ACC112 (cell line): ENCODE results near the gene CIC.

Experiments used
- H2AFZ ChIP-seq: fragments of 200-600 bp; sonication (generic); one replicate; pipeline ENCODE4 v1.6.0; 2017; ENCODE audit warnings: antibody characterized with exemption, low read length; ENCODE audit not compliant: unreplicated experiment
- H3K27ac ChIP-seq: fragments of 200-600 bp; sonication (generic); 2 replicates; pipeline ENCODE4 v1.5.1; 2014; ENCODE audit warnings: low read depth, mild to moderate bottlenecking, antibody characterized with exemption, low read length, moderate library complexity
- H3K27me3 ChIP-seq: fragments of 200-600 bp; sonication (generic); 2 replicates; pipeline ENCODE4 v1.6.1; 2014; ENCODE audit warnings: mild to moderate bottlenecking, antibody characterized with exemption, low read length, moderate library complexity, mixed read lengths; ENCODE audit not compliant: insufficient read depth
- H3K36me3 ChIP-seq: fragments of 200-600 bp; sonication (generic); 2 replicates; pipeline ENCODE4 v1.6.1; 2016; ENCODE audit warnings: mild to moderate bottlenecking, antibody characterized with exemption, low read length, moderate library complexity, mixed read lengths; ENCODE audit not compliant: insufficient read depth
- H3K4me1 ChIP-seq: fragments of 200-600 bp; sonication (generic); one replicate; pipeline ENCODE4 v1.6.1; 2016; ENCODE audit warnings: low read length, mixed read lengths; ENCODE audit not compliant: insufficient read depth, unreplicated experiment, control insufficient read depth
- H3K4me3 ChIP-seq: fragments of 200-600 bp; sonication (generic); 2 replicates; pipeline ENCODE4 v1.5.1; 2014; ENCODE audit warnings: mild to moderate bottlenecking, low read depth, low read length
- H3K79me2 ChIP-seq: fragments of 200-600 bp; sonication (generic); one replicate; pipeline ENCODE4 v1.6.0; 2016; ENCODE audit warnings: low read length; ENCODE audit not compliant: control insufficient read depth, unreplicated experiment, insufficient read depth

The CIC gene

DNA sequence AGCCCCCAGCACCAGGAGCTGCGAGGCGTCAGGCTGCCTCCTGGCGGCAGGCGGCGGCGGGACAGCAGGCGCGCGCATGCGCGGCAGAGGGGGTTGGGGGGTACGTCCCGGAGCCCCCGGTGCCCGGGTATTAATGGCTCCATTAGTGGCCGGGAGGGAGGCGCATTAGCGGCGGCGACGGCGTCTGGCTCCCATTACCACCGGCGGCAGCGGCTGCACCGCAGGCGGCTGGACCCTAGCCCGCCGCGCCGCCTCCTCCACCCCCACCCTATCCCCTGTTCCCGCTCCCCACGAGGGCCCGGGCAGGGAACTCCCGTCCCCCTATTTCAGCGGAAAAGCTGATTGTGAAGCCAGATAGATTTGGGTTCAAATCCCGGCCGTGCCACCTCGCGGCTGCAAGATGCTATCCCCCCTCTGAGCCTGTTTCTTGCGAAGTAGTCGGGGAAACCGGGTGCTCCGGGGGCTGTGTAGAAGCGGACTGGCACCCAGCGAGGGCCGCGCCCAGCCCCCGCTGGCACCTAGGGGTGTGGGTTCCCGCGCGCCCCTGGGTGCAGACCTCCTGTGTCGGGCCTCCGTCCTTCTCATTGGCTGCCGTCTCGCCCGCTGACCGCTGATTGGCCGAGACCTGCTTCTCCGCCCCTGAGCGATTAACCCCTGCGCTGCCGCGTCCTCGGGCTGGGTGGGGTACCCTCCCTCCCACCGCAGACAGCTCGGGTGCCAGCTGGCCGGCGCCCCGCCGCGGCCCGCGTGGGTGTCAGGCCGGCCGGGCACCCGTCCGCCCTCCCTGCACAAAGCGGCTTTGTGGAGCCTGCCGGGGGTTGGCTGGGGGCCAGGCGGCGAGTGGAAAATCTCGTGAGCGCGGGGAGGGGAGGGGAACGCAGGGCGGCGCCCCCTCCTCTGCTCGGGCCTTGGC, 11.1 kb downstream of the CIC start:
- peaks cover 32% of the 10 kb centered on the region for H3K4me1 ChIP-seq
- no peaks in the 10 kb centered on the region for H3K36me3 ChIP-seq
- no peaks in the 10 kb centered on the region for H3K27me3 ChIP-seq
- H3K27ac ChIP-seq: peak overlapping the region; percentile 61
- H2AFZ ChIP-seq: no peak overlapping the region
- peaks cover 20% of the 10 kb centered on the region for H3K79me2 ChIP-seq
- H3K4me3 ChIP-seq: peak overlapping the region; percentile 93

- Histone ChIP-seq H3K79me2 (peaks cover 18% of the 10 kb centered on the region), H2AFZ (no peak overlapping the region), H3K36me3 (no peaks in the 10 kb centered on the region), H3K27me3 (no peaks in the 10 kb centered on the region), H3K4me1 (peaks cover 39% of the 10 kb centered on the region), H3K27ac (peak overlapping the region; percentile 61), H3K4me3 (peak overlapping the region; percentile 93)
Observed at GRCh38 chr19:42280815-42281145, 11.7 kb downstream of the CIC start.

- Histone ChIP-seq H3K27ac (peak overlapping the region; percentile 74), H2AFZ (no peak overlapping the region), H3K79me2 (peaks cover 16% of the 10 kb centered on the region), H3K27me3 (no peaks in the 10 kb centered on the region), H3K4me3 (peak overlapping the region; percentile 93), H3K4me1 (peaks cover 44% of the 10 kb centered on the region), H3K36me3 (no peaks in the 10 kb centered on the region)
Observed at GRCh38 chr19:42281146-42281826, 12.2 kb downstream of the CIC start.

GRCh38 chr19:42281827-42282762, 13.0 kb downstream of the CIC start:
- peak overlapping the region; percentile 93 for H3K4me3 ChIP-seq
- 0 out of 2 replicates have a peak, but pooled peaks cover 2% of the 10 kb centered on the region for H3K36me3 ChIP-seq
- H3K4me1 ChIP-seq: peaks cover 45% of the 10 kb centered on the region
- peak overlapping the region; percentile 74 for H3K27ac ChIP-seq
- H2AFZ ChIP-seq: no peak overlapping the region
- H3K79me2 ChIP-seq: peaks cover 17% of the 10 kb centered on the region
- H3K27me3 ChIP-seq: no peaks in the 10 kb centered on the region

GRCh38 chr19:42282819-42283187, 13.8 kb downstream of the CIC start:
- Histone ChIP-seq H2AFZ (no peak overlapping the region), H3K4me1 (peaks cover 45% of the 10 kb centered on the region), H3K79me2 (peaks cover 17% of the 10 kb centered on the region), H3K4me3 (peak overlapping the region; percentile 93; the same call in 1 of the 2 replicates), H3K27me3 (no peaks in the 10 kb centered on the region), H3K27ac (peak overlapping the region; percentile 74), H3K36me3 (0 out of 2 replicates have a peak, but pooled peaks cover 5% of the 10 kb centered on the region)

DNA sequence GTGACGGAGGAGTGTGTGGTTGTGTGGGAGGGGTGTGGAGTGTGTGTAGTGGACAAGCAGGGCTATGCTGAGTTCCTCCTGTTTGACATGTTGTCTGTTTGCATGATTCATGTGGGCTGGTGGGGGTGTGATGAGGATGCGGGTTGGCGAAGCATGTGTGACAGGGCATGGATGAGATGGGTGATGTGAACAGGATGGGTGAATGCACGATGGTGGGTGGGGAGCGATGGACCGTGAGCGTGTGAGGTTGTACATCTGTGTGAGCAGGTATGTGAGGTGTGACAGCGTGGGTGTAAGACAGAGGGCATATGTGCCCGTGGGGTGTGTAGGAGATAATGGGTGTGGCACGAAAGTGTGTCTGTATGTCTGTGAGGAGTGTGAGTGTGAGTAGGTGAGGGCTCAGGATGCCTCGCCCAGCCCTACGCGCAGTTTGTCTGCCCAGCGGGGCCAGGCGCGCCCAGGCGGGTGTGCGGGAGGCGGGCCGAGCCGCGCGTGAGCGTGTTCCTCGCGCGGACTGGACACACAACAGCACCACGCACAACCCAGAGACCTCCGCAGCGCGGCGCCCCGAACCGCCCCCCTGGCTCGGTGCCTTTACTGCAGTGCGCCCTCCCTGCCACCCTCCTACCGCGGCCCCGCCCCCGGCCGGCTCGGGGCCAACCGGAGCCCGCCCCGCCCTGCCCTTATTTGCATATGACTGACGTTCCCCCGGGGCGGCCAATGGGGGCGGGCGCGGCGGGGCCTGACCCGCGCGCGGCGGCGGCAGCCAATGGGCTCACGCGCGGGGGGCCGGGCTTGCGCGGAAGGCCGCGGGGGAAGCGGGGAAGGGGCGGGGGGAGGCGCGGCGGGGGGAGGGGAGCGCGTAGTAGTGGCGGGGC, 14.4 kb downstream of the CIC start:
- Histone ChIP-seq H3K4me3 (peak overlapping the region; percentile 73), H3K79me2 (peaks cover 15% of the 10 kb centered on the region), H2AFZ (no peak overlapping the region), H3K27me3 (no peaks in the 10 kb centered on the region), H3K27ac (peak overlapping the region; percentile 74), H3K4me1 (peaks cover 45% of the 10 kb centered on the region), H3K36me3 (0 out of 2 replicates have a peak, but pooled peaks cover 5% of the 10 kb centered on the region)

DNA sequence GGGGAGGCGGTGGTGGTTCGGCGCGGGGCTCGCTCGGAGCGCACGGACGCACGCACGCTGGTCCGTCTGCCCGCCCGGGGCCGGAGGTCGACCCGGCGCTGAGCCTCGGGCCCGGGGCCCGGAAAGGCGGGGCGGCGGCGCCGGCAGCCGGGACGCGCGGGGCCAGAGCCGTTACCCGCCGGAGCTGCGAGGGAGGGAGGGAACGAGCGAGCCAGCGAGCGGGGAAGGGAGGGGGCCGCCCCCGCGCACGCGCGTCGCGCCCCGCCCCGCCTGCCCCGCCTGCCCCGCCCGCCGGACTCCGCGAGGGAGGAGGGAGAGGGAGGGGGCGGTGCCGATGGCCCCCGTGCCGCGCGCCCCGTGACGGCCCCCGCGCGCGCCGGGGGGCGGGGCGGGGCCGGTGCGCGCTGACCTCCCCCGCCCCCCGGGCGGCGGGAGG, 15.0 kb downstream of the CIC start:
- H3K27me3 ChIP-seq: no peaks in the 10 kb centered on the region
- H3K27ac ChIP-seq: peak overlapping the region; percentile 51; the same call in 1 of the 2 replicates
- no peak overlapping the region for H2AFZ ChIP-seq
- peak overlapping the region; percentile 57; the same call in 1 of the 2 replicates for H3K4me3 ChIP-seq
- 0 out of 2 replicates have a peak, but pooled peaks cover 5% of the 10 kb centered on the region for H3K36me3 ChIP-seq
- H3K79me2 ChIP-seq: peaks cover 13% of the 10 kb centered on the region
- H3K4me1 ChIP-seq: peaks cover 45% of the 10 kb centered on the region

DNA sequence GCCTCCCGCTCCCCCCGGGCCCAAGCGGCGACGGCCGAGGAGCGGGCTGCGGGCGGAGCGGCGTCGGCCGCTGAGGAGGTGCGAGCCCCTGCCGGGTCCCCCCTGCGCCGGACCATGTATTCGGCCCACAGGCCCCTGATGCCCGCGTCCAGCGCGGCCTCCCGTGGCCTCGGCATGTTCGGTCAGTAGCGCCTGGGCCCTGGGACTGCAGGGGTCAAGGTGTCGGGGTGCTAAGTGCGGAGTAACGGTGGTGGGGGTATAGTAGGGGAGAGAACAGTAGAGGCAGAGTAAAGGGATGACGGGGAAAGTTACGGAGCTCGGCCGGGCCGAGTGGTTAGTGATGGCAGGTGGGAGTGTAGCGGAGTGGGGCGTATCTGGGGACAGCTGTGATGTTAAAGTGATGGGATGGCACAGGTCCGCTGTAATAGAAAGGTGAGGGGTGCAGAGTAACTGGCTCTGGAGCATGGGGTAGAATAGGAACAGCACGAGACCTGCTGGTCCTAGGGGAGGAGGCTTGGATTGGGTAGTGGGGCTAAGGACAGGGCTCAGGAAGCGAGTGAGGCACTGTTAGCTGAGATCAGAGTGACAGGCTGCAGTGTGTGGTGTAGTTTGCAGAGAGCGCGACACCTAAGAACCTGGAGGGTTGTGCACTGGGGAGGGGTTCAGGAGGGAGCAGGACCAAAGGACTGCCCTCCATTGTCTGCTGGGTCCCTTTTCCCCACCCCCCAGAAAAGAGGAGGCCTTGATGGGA, 15.7 kb downstream of the CIC start:
- Histone ChIP-seq H3K4me3 (peak overlapping the region; percentile 92), H3K27me3 (no peaks in the 10 kb centered on the region), H3K36me3 (0 out of 2 replicates have a peak, but pooled peaks cover 5% of the 10 kb centered on the region), H3K79me2 (peaks cover 13% of the 10 kb centered on the region), H2AFZ (no peak overlapping the region), H3K27ac (no peak overlapping the region), H3K4me1 (peaks cover 40% of the 10 kb centered on the region)

GRCh38 chr19:42285541-42285941, 16.5 kb downstream of the CIC start:
- H3K4me3 ChIP-seq: peak overlapping the region; percentile 92
- no peak overlapping the region for H2AFZ ChIP-seq
- H3K36me3 ChIP-seq: 0 out of 2 replicates have a peak, but pooled peaks cover 5% of the 10 kb centered on the region
- H3K27ac ChIP-seq: no peak overlapping the region
- peaks cover 40% of the 10 kb centered on the region for H3K4me1 ChIP-seq
- peaks cover 13% of the 10 kb centered on the region for H3K79me2 ChIP-seq
- H3K27me3 ChIP-seq: no peaks in the 10 kb centered on the region
